K562 (cell line): Measurements from ENCODE around the gene SEPTIN8. TPM values are rescaled to one million over a fixed set of nuclear protein-coding genes. Genes with fewer than 3 reads are reported as not detected.

Experiments
- ATAC-seq: fragments of 200-7000 bp; cut with Tn5 transposase; 3 replicates; pipeline ENCODE4 v1.9.1; 2020; ENCODE audit warnings: moderate library complexity
- BruUV-seq: library from RNA; stranded (reverse); fragments of 400-500 nt; replicated peaks from 2 replicates; lab custom pipeline; 2021; lab: Mats Ljungman, UMichigan
- CTCF ChIA-PET: fragments of 300-600 bp; formaldehyde crosslinking; extraction: SDS; loops from one replicate; lab custom pipeline; 2021; ENCODE audit warnings: low intra/inter-chr PET ratio; lab: Yijun Ruan, JAX
- POLR2A ChIA-PET: fragments of 300-600, 350-650 bp; sonication (Branson Sonifier 250); formaldehyde crosslinking; extraction: SDS; loops from one replicate; lab custom pipeline; 2021; ENCODE audit warnings: antibody characterized with exemption, inconsistent platforms; lab: Yijun Ruan, JAX
- DNase-seq, 4 experiments: peaks; one replicate each; pipeline versions ENCODE4 v3.0.0 to v3.0.0-alpha.2; 2011 to 2018; ENCODE audit warnings: low spot score in 3 of 4, mixed read lengths in 3 of 4; ENCODE audit errors: extremely low read depth in 1 of 4
- FAIRE-seq: peaks from 2 replicates; lab custom pipeline; 2011; peaks lifted over from hg19 to GRCh38; lab: Jason Lieb, UNC
- H2AFZ ChIP-seq: 2 replicates; pipeline ENCODE4 v1.6.0; 2011; ENCODE audit warnings: low read depth, low read length, control low read depth, inconsistent platforms
- H3K27ac ChIP-seq: fragments of 200-600 bp; 3 replicates; pipeline ENCODE4 v1.8.0; 2011; ENCODE audit warnings: low read depth, mild to moderate bottlenecking, control low read depth, inconsistent platforms, low read length, moderate library complexity, mixed read lengths; ENCODE audit errors: extremely low read depth
- H3K27me3 ChIP-seq, 2 experiments: fragments of 300-600 bp in 1 of 2; 2 replicates in 1 of 2; 3 replicates in 1 of 2; pipeline versions ENCODE4 v1.6.0 to v1.8.0; 2011; ENCODE audit warnings: inconsistent platforms in 2 of 2, low read length in 2 of 2, mild to moderate bottlenecking in 1 of 2, mixed read lengths in 1 of 2, moderate library complexity in 1 of 2; ENCODE audit not compliant: control insufficient read depth in 2 of 2, insufficient read depth in 2 of 2
- H3K36me3 ChIP-seq: fragments of 300-600 bp; 3 replicates; pipeline ENCODE4 v1.8.0; 2011; ENCODE audit warnings: mild to moderate bottlenecking, low read length, inconsistent platforms; ENCODE audit not compliant: control insufficient read depth, insufficient read depth
- H3K4me1 ChIP-seq, 2 experiments: fragments of 200-600 bp in 1 of 2; replicated peaks in 1 of 2; 2 replicates in 1 of 2; 3 replicates in 1 of 2; pipeline versions ENCODE4 v1.5.1 to v1.8.0; 2011; ENCODE audit warnings: inconsistent platforms in 2 of 2, low read length in 2 of 2, mild to moderate bottlenecking in 1 of 2, mixed read lengths in 1 of 2, moderate library complexity in 1 of 2; ENCODE audit not compliant: control insufficient read depth in 2 of 2, insufficient read depth in 2 of 2
- H3K4me2 ChIP-seq: 2 replicates; pipeline ENCODE4 v1.6.1; 2011; ENCODE audit warnings: low read length, control low read depth, inconsistent platforms, mixed read lengths; ENCODE audit not compliant: insufficient read depth
- H3K4me3 ChIP-seq: fragments of 200-600 bp; sonication (generic), shearing (Covaris generic); 2 replicates; pipeline ENCODE4 v1.5.1; 2016; ENCODE audit warnings: control low read depth, inconsistent platforms
- H3K79me2 ChIP-seq: fragments of 200-600 bp; 3 replicates; pipeline ENCODE4 v1.8.0; 2011; ENCODE audit warnings: low read length, inconsistent platforms; ENCODE audit not compliant: control insufficient read depth, insufficient read depth
- H3K9ac ChIP-seq, 2 experiments: 2 replicates each; pipeline versions ENCODE4 v1.6.0 to v1.6.1; 2011; ENCODE audit warnings: low read depth in 2 of 2, low read length in 2 of 2, control low read depth in 1 of 2, inconsistent platforms in 1 of 2, mild to moderate bottlenecking in 1 of 2, mixed read lengths in 1 of 2; ENCODE audit not compliant: insufficient read depth in 1 of 2
- H3K9me1 ChIP-seq: one replicate; pipeline ENCODE4 v1.6.0; 2011; ENCODE audit warnings: inconsistent platforms, mild to moderate bottlenecking, low read length, moderate library complexity; ENCODE audit not compliant: control insufficient read depth, insufficient read depth
- H3K9me3 ChIP-seq: replicated peaks from 2 replicates; pipeline ENCODE4 v1.5.1; 2011; ENCODE audit warnings: low read depth, low read length, inconsistent platforms; ENCODE audit not compliant: control insufficient read depth, insufficient read depth
- H4K20me1 ChIP-seq: replicated peaks from 2 replicates; pipeline ENCODE4 v1.6.1; 2011; ENCODE audit warnings: low read length, inconsistent platforms, mixed read lengths; ENCODE audit not compliant: control insufficient read depth, insufficient read depth
- ARID2 ChIP-seq: fragments of 450-650 bp; IDR thresholded peaks from 2 replicates; pipeline ENCODE4 v1.6.1; 2017; ENCODE audit warnings: antibody characterized with exemption, mild to moderate bottlenecking
- BRD9 ChIP-seq: fragments of 450-650 bp; IDR thresholded peaks from 2 replicates; pipeline ENCODE4 v1.6.1; 2018; ENCODE audit warnings: low read depth; ENCODE audit not compliant: partially characterized antibody
- CSDE1 ChIP-seq, 2 experiments: fragments of 450-650 bp; IDR thresholded peaks; 2 replicates each; pipeline ENCODE4 v1.6.1; 2016; ENCODE audit warnings: mild to moderate bottlenecking in 1 of 2
- FOXJ2 ChIP-seq: fragments of 200-800 bp; sonication (Bioruptor generic); IDR thresholded peaks from 2 replicates; pipeline ENCODE4 v1.6.1; 2016; ENCODE audit warnings: missing genetic modification characterization, missing compliant biosample characterization
- PHF20 ChIP-seq: fragments of 450-650 bp; IDR thresholded peaks from 2 replicates; pipeline ENCODE4 v1.6.1; 2018; ENCODE audit not compliant: partially characterized antibody
- POLR2G ChIP-seq: fragments of 200-400 bp; formaldehyde crosslinking; IDR thresholded peaks from 2 replicates; pipeline ENCODE4 v1.6.1; 2017; ENCODE audit warnings: low read depth, mild to moderate bottlenecking, antibody characterized with exemption, low read length, moderate library complexity
- RBFOX2 ChIP-seq: fragments of 200-400 bp; formaldehyde crosslinking; IDR thresholded peaks from 2 replicates; pipeline ENCODE4 v1.6.1; 2017; ENCODE audit warnings: low read depth, mild to moderate bottlenecking, low read length, moderate library complexity
- THAP12 ChIP-seq: fragments of 250-450 bp; sonication (Bioruptor Pico); IDR thresholded peaks from 2 replicates; pipeline ENCODE4 v1.9.0; 2021; ENCODE audit warnings: mild to moderate bottlenecking, inconsistent platforms
- TRIM24 ChIP-seq, 2 experiments: fragments of 450-650 bp; IDR thresholded peaks; 2 replicates each; pipeline ENCODE4 v1.6.1; 2016
- ZNF165 ChIP-seq: fragments of 250-450 bp; sonication (Bioruptor Pico); IDR thresholded peaks from 2 replicates; pipeline ENCODE4 v1.4.0; 2020; ENCODE audit warnings: borderline replicate concordance
- ZNF282 ChIP-seq: sonication (generic); formaldehyde crosslinking; IDR thresholded peaks from 2 replicates; pipeline ENCODE4 v1.8.1; 2023; ENCODE audit warnings: missing genetic modification reagents
- WGBS: fragments of 100-300 bp; shearing (Covaris generic); methylation state at CpG from one replicate; pipeline ENCODE4 v1.1.6; 2016; ENCODE audit warnings: low coverage, mixed read lengths; ENCODE audit not compliant: insufficient coverage; ENCODE audit errors: missing lambda C conversion rate; 5-methylcytosine and 5-hydroxymethylcytosine counted together
- in situ Hi-C: fragments of 300-500 bp; cut with MboI; formaldehyde crosslinking; loops from 4 replicates; pipeline ENCODE4 v1.15.0; 2018; ENCODE audit warnings: inconsistent platforms, mixed read lengths
- intact Hi-C: fragments of 100-400 bp; cut with micrococcal nuclease; formaldehyde crosslinking; loops from 2 replicates; pipeline ENCODE4 v1.14.2; 2022
- polyA plus RNA-seq, 8 experiments: library from polyadenylated mRNA; depleted of rRNA in 4 of 8; stranded (reverse) in 5 of 8; unstranded in 3 of 8; fragments of >200 nt; fragmentation: Nextera tagmentation in 2 of 8; fragmentation: Illumina TruSeq in 1 of 8; extraction: Ambion mirVana in 2 of 8; extraction: Trizol in 1 of 8; gene quantifications; 2 replicates each; pipeline versions ENCODE4 v1.2.1 to v1.2.3, GENCODE V29; 2011 to 2014; ENCODE audit warnings: inconsistent platforms in 1 of 8, missing spikeins in 1 of 8
- total RNA-seq, 7 experiments: library from RNA; depleted of rRNA in 6 of 7; stranded (reverse); fragments of >200 nt in 6 of 7; fragmentation: Illumina TruSeq in 2 of 7; extraction: Trizol in 2 of 7; gene quantifications; 2 replicates each; pipeline versions ENCODE4 v1.2.1 to v1.2.3, GENCODE V29; 2011 to 2021; ENCODE audit warnings: low replicate concordance in 1 of 7

The SEPTIN8 gene
- total and polyA plus RNA-seq, 9 of the 15 experiments (the other 6 are each of a cell fraction or from before 2014, with no cell fraction given): 19.3 to 142 (median 101) TPM

- no peaks in the 10 kb centered on the region for H3K9me1 ChIP-seq
- peaks cover 23% of the 10 kb centered on the region for H3K79me2 ChIP-seq
- no peaks in the 10 kb centered on the region for H3K9me3 ChIP-seq
- no peak overlapping the region for H3K4me3 ChIP-seq
- H3K27ac ChIP-seq: no peak overlapping the region
- no peak overlapping the region for H2AFZ ChIP-seq
- in situ Hi-C loops: loop anchor here (5.0 kb wide), 1 partner anchor 69 kb away; no protein-coding TSS in a partner anchor
- CTCF ChIA-PET: no interaction called here
- no peaks in the 10 kb centered on the region for H4K20me1 ChIP-seq
- no peak overlapping the region; a peak in 1 of 4 replicates for H3K9ac ChIP-seq
- no peak for DNase-seq
- no peak for FAIRE-seq
- H3K4me1 ChIP-seq: peaks cover 12 to 35% of the 10 kb centered on the region in 2 experiments; a peak in 4 of 5 replicates
- H3K27me3 ChIP-seq: no peaks in the 10 kb centered on the region
- intact Hi-C loops: no loop called here
- POLR2A ChIA-PET: interaction anchor here (0.6 to 1.3 kb wide), 4 partner anchors 8 to 138 kb away, joined by 3 read pairs; partner anchors contain the start of gene AFF4
- ATAC-seq: no peak
- BruUV-seq: no TSS peak
- peaks cover 51% of the 10 kb centered on the region; the same call in 2 of the 3 replicates for H3K36me3 ChIP-seq
- TF ChIP-seq THAP12 (CRISPR knock-in tag) (no peak), CSDE1 (IDR thresholded peaks at IDR 0.05) (no peak), ZNF165 (no peak), BRD9 (no peak), PHF20 (no peak), POLR2G (peak; percentile 40; the same call in 1 of the 2 replicates), ZNF282 (CRISPR knock-in tag) (no peak), ARID2 (no peak), TRIM24 (IDR thresholded peaks at IDR 0.05) (no peak), RBFOX2 (peak; percentile 40), FOXJ2 (tag) (no peak)
- H3K4me2 ChIP-seq: no peak overlapping the region
- WGBS: 100% methylated on average over 14 of the region's 43 CpGs
These were observed 48.9 kb upstream of the SEPTIN8 start for GRCh38 chr5:132825834-132826391.
